HL-60 (cell line): ENCODE data around the gene NMRK1.
A peak's percentile ranks its signal among the peaks of the same experiment; 100 is the strongest.

Source experiments
- DNase-seq, 2 experiments: peaks; one replicate each; pipeline ENCODE4 v3.0.0-alpha.2; 2010 to 2020; ENCODE audit warnings: low read depth in 1 of 2, low spot score in 1 of 2
- H3K27ac ChIP-seq: fragments of 250-450 bp; sonication (Bioruptor Pico); replicated peaks from 2 replicates; pipeline ENCODE4 v1.5.1; 2020; ENCODE audit warnings: mild to moderate bottlenecking, moderate library complexity
- H3K27me3 ChIP-seq: fragments of 250-450 bp; sonication (Bioruptor Pico); 2 replicates; pipeline ENCODE4 v1.5.1; 2021; ENCODE audit warnings: mild to moderate bottlenecking, moderate library complexity; ENCODE audit not compliant: insufficient read depth, poor library complexity, severe bottlenecking
- H3K4me3 ChIP-seq: replicated peaks from 2 replicates; pipeline ENCODE4 v1.5.1; 2011; ENCODE audit warnings: mild to moderate bottlenecking, control low read depth, low read length; ENCODE audit not compliant: insufficient read depth
- CTCF ChIP-seq: IDR thresholded peaks from one replicate; pipeline ENCODE4 v1.5.1; 2011; ENCODE audit warnings: low read length, control low read depth, inconsistent platforms; ENCODE audit not compliant: insufficient read depth
- GABPA ChIP-seq: IDR thresholded peaks from 2 replicates; pipeline ENCODE4 v1.6.1; 2012; ENCODE audit warnings: low read depth
- POLR2AphosphoS5 ChIP-seq: IDR thresholded peaks from 2 replicates; pipeline ENCODE4 v1.6.1; 2012; ENCODE audit warnings: low read depth
- REST ChIP-seq: IDR thresholded peaks from 2 replicates; pipeline ENCODE4 v1.6.1; 2012; ENCODE audit warnings: low read depth; ENCODE audit not compliant: insufficient replicate concordance
- SPI1 ChIP-seq: IDR thresholded peaks from 2 replicates; pipeline ENCODE4 v1.6.1; 2012; ENCODE audit warnings: low read depth, mild to moderate bottlenecking, borderline replicate concordance

NMRK1 gene

GRCh38 chr9:75039009-75039408 lies 48.9 kb downstream of the NMRK1 start:
- H3K27ac ChIP-seq = no peak overlapping the region
- no peak overlapping the region for H3K4me3 ChIP-seq
- TF ChIP-seq CTCF (no peak), GABPA (no peak), REST (no peak), SPI1 (no peak), POLR2AphosphoS5 (no peak)
- no peak for DNase-seq
- no peaks in the 10 kb centered on the region for H3K27me3 ChIP-seq

- TF ChIP-seq SPI1 = no peak
- Histone ChIP-seq H3K27me3 (no peaks in the 10 kb centered on the region), H3K27ac (no peak overlapping the region), H3K4me3 (no peak overlapping the region)
- no peak for DNase-seq
Measured at GRCh38 chr9:75036793-75037192, 51.2 kb downstream of the NMRK1 start.

GRCh38 chr9:75033791-75034473 lies 54.0 kb downstream of the NMRK1 start:
- DNase-seq = no peak
- TF ChIP-seq REST = no peak
- no peak for TF ChIP-seq SPI1
- no peak for TF ChIP-seq CTCF
- no peak for TF ChIP-seq POLR2AphosphoS5
- no peak for TF ChIP-seq GABPA

GRCh38 chr9:75027187-75028107 lies 60.5 kb downstream of the NMRK1 start:
- no peak for TF ChIP-seq SPI1
- TF ChIP-seq POLR2AphosphoS5 = peak; percentile 12; the same call in 1 of the 2 replicates
- 0 out of 2 replicates have a peak, but pooled peaks have one; percentile 12 for TF ChIP-seq GABPA
- Histone ChIP-seq H3K27ac (peak overlapping the region; percentile 76), H3K27me3 (no peaks in the 10 kb centered on the region), H3K4me3 (peak overlapping the region; percentile 76)
- peak; percentile 21 to 59 for DNase-seq

More at GRCh38 chr9:75033791-75034473, 54.0 kb downstream of the NMRK1 start:
- Histone ChIP-seq H3K4me3 (no peak overlapping the region), H3K27me3 (no peaks in the 10 kb centered on the region), H3K27ac (no peak overlapping the region)
